Activated CD4-positive, alpha-beta T cell treated with anti-CD3 and anti-CD28 coated beads, Interleukin-2, amount 10 ng/mL, durations not matched to agents 7 days and 5 days (primary cell): ENCODE measurements around the gene GYG2. TPM values are rescaled to one million over a fixed set of nuclear protein-coding genes. Genes with fewer than 3 reads are reported as not detected.

Experiments
- CTCF ChIA-PET: fragments of 350-600 bp; sonication (Branson Sonifier 250); formaldehyde crosslinking; loops from one replicate; lab custom pipeline; 2021; ENCODE audit warnings: antibody characterized with exemption; lab: Charles Lee
- POLR2A ChIA-PET: fragments of 350-600 bp; sonication (Branson Sonifier 250); formaldehyde crosslinking; loops from one replicate; lab custom pipeline; 2021; ENCODE audit warnings: antibody characterized with exemption; lab: Charles Lee
- DNase-seq: peaks from one replicate; pipeline ENCODE4 v3.0.0-alpha.2; 2020
- H3K27ac Mint-ChIP-seq: one replicate; pipeline ENCODE4 v1.8.0; 2021; ENCODE audit warnings: mild to moderate bottlenecking, moderate library complexity, mixed read lengths
- H3K27me3 Mint-ChIP-seq: one replicate; pipeline ENCODE4 v1.8.0; 2021; ENCODE audit warnings: mixed read lengths
- H3K36me3 Mint-ChIP-seq: one replicate; pipeline ENCODE4 v1.8.0; 2021; ENCODE audit warnings: low read depth, mixed read lengths
- H3K4me1 Mint-ChIP-seq: one replicate; pipeline ENCODE4 v1.8.0; 2021; ENCODE audit warnings: mixed read lengths
- H3K4me3 Mint-ChIP-seq: one replicate; pipeline ENCODE4 v1.8.0; 2021; ENCODE audit warnings: mild to moderate bottlenecking, moderate library complexity, mixed read lengths
- H3K9me3 Mint-ChIP-seq: one replicate; pipeline ENCODE4 v1.8.0; 2021; ENCODE audit warnings: mixed read lengths
- total RNA-seq, 2 experiments: library from RNA; stranded (reverse); gene quantifications; one replicate each; pipeline ENCODE4 v1.2.3, GENCODE V29; 2021

GYG2 gene
- total RNA-seq, 2 experiments from 2014 or later: not detected

GRCh38 chrX:2859197-2859797, 30.6 kb downstream of the GYG2 start:
- Mint-ChIP-seq H3K4me1 (no peaks in the 10 kb centered on the region), H3K4me3 (no peak overlapping the region), H3K36me3 (no peaks in the 10 kb centered on the region), H3K9me3 (no peaks in the 10 kb centered on the region), H3K27me3 (no peaks in the 10 kb centered on the region), H3K27ac (no peak overlapping the region)
- ChIA-PET POLR2A (no interaction called here), CTCF (no interaction called here)
- DNase-seq: no peak

- no peaks in the 10 kb centered on the region for H3K27me3 Mint-ChIP-seq
- no peak for DNase-seq
- H3K4me1 Mint-ChIP-seq: no peaks in the 10 kb centered on the region
- H3K4me3 Mint-ChIP-seq: no peak overlapping the region
- CTCF ChIA-PET: no interaction called here
- no peaks in the 10 kb centered on the region for H3K36me3 Mint-ChIP-seq
- H3K9me3 Mint-ChIP-seq: no peaks in the 10 kb centered on the region
- POLR2A ChIA-PET: no interaction called here
- H3K27ac Mint-ChIP-seq: no peak overlapping the region
Observed at GRCh38 chrX:2862404-2862803, 33.7 kb downstream of the GYG2 start.

- no peak for DNase-seq
- no peaks in the 10 kb centered on the region for H3K4me1 Mint-ChIP-seq
- no peaks in the 10 kb centered on the region for H3K27me3 Mint-ChIP-seq
- POLR2A ChIA-PET: no interaction called here
- H3K4me3 Mint-ChIP-seq: no peak overlapping the region
- H3K36me3 Mint-ChIP-seq: no peaks in the 10 kb centered on the region
- H3K27ac Mint-ChIP-seq: no peak overlapping the region
- H3K9me3 Mint-ChIP-seq: no peaks in the 10 kb centered on the region
- CTCF ChIA-PET: no interaction called here
Observed at GRCh38 chrX:2863646-2864045, 34.9 kb downstream of the GYG2 start.

- H3K4me3 Mint-ChIP-seq: no peak overlapping the region
- H3K27me3 Mint-ChIP-seq: no peaks in the 10 kb centered on the region
- ChIA-PET POLR2A (no interaction called here), CTCF (no interaction called here)
- no peaks in the 10 kb centered on the region for H3K9me3 Mint-ChIP-seq
- no peak for DNase-seq
- H3K27ac Mint-ChIP-seq: no peak overlapping the region
- H3K4me1 Mint-ChIP-seq: no peaks in the 10 kb centered on the region
- H3K36me3 Mint-ChIP-seq: no peaks in the 10 kb centered on the region
Observed at GRCh38 chrX:2867206-2867605, 38.5 kb downstream of the GYG2 start.

GRCh38 chrX:2870650-2871049, 41.9 kb downstream of the GYG2 start:
- no peaks in the 10 kb centered on the region for H3K36me3 Mint-ChIP-seq
- CTCF ChIA-PET: no interaction called here
- POLR2A ChIA-PET: no interaction called here
- no peaks in the 10 kb centered on the region for H3K27me3 Mint-ChIP-seq
- no peak overlapping the region for H3K27ac Mint-ChIP-seq
- no peak for DNase-seq
- H3K4me1 Mint-ChIP-seq: peaks cover 2% of the 10 kb centered on the region
- H3K4me3 Mint-ChIP-seq: no peak overlapping the region
- no peaks in the 10 kb centered on the region for H3K9me3 Mint-ChIP-seq

- Mint-ChIP-seq H3K27me3 (no peaks in the 10 kb centered on the region), H3K4me1 (peaks cover 2% of the 10 kb centered on the region), H3K27ac (no peak overlapping the region), H3K4me3 (no peak overlapping the region), H3K9me3 (no peaks in the 10 kb centered on the region), H3K36me3 (no peaks in the 10 kb centered on the region)
- no peak for DNase-seq
- CTCF ChIA-PET: no interaction called here
- POLR2A ChIA-PET: no interaction called here
Observed at GRCh38 chrX:2871831-2872230, 43.1 kb downstream of the GYG2 start.

- Mint-ChIP-seq H3K4me3 (no peak overlapping the region), H3K4me1 (peaks cover 2% of the 10 kb centered on the region), H3K36me3 (no peaks in the 10 kb centered on the region), H3K27me3 (no peaks in the 10 kb centered on the region), H3K9me3 (no peaks in the 10 kb centered on the region), H3K27ac (no peak overlapping the region)
- ChIA-PET POLR2A (no interaction called here), CTCF (no interaction called here)
- DNase-seq: no peak
Observed at GRCh38 chrX:2872671-2873277, 44.0 kb downstream of the GYG2 start.

GRCh38 chrX:2874222-2875135, 45.7 kb downstream of the GYG2 start:
- H3K27ac Mint-ChIP-seq: no peak overlapping the region
- H3K9me3 Mint-ChIP-seq: no peaks in the 10 kb centered on the region
- peaks cover 2% of the 10 kb centered on the region for H3K4me1 Mint-ChIP-seq
- ChIA-PET CTCF (no interaction called here), POLR2A (no interaction called here)
- H3K4me3 Mint-ChIP-seq: no peak overlapping the region
- no peaks in the 10 kb centered on the region for H3K36me3 Mint-ChIP-seq
- DNase-seq: no peak
- no peaks in the 10 kb centered on the region for H3K27me3 Mint-ChIP-seq

GRCh38 chrX:2875136-2875481, 46.4 kb downstream of the GYG2 start:
- peaks cover 2% of the 10 kb centered on the region for H3K4me1 Mint-ChIP-seq
- H3K27ac Mint-ChIP-seq: no peak overlapping the region
- H3K4me3 Mint-ChIP-seq: no peak overlapping the region
- no peaks in the 10 kb centered on the region for H3K36me3 Mint-ChIP-seq
- CTCF ChIA-PET: interaction anchor here (0.7 kb wide), 1 partner anchor 169 kb away, joined by 6 read pairs; no protein-coding TSS in a partner anchor
- H3K27me3 Mint-ChIP-seq: no peaks in the 10 kb centered on the region
- no peak for DNase-seq
- no peaks in the 10 kb centered on the region for H3K9me3 Mint-ChIP-seq
- POLR2A ChIA-PET: no interaction called here

- POLR2A ChIA-PET: no interaction called here
- H3K4me1 Mint-ChIP-seq: peaks cover 2% of the 10 kb centered on the region
Observed at GRCh38 chrX:2875798-2876399, 47.2 kb downstream of the GYG2 start.

GRCh38 chrX:2878563-2878962, 49.8 kb downstream of the GYG2 start:
- H3K36me3 Mint-ChIP-seq: no peaks in the 10 kb centered on the region
- POLR2A ChIA-PET: no interaction called here

More at GRCh38 chrX:2875798-2876399, 47.2 kb downstream of the GYG2 start:
- no peaks in the 10 kb centered on the region for H3K9me3 Mint-ChIP-seq
- H3K27me3 Mint-ChIP-seq: no peaks in the 10 kb centered on the region
- DNase-seq: no peak
- CTCF ChIA-PET: interaction anchor here (0.7 kb wide), 1 partner anchor 168 kb away, joined by 6 read pairs; no protein-coding TSS in a partner anchor
- no peaks in the 10 kb centered on the region for H3K36me3 Mint-ChIP-seq
- no peak overlapping the region for H3K27ac Mint-ChIP-seq
- H3K4me3 Mint-ChIP-seq: no peak overlapping the region

GRCh38 chrX:2879670-2880069, 50.9 kb downstream of the GYG2 start:
- H3K4me3 Mint-ChIP-seq: no peak overlapping the region
- H3K36me3 Mint-ChIP-seq: no peaks in the 10 kb centered on the region
- no peaks in the 10 kb centered on the region for H3K4me1 Mint-ChIP-seq
- no peak overlapping the region for H3K27ac Mint-ChIP-seq
- CTCF ChIA-PET: no interaction called here
- POLR2A ChIA-PET: no interaction called here
- no peaks in the 10 kb centered on the region for H3K9me3 Mint-ChIP-seq
- DNase-seq: no peak
- H3K27me3 Mint-ChIP-seq: no peaks in the 10 kb centered on the region

More at GRCh38 chrX:2878563-2878962, 49.8 kb downstream of the GYG2 start:
- CTCF ChIA-PET: no interaction called here
- no peak overlapping the region for H3K27ac Mint-ChIP-seq
- H3K4me1 Mint-ChIP-seq: peaks cover 2% of the 10 kb centered on the region
- no peak overlapping the region for H3K4me3 Mint-ChIP-seq
- H3K27me3 Mint-ChIP-seq: no peaks in the 10 kb centered on the region
- H3K9me3 Mint-ChIP-seq: no peaks in the 10 kb centered on the region
- no peak for DNase-seq

GRCh38 chrX:2883770-2884169, 55.0 kb downstream of the GYG2 start:
- no peak for DNase-seq
- CTCF ChIA-PET: no interaction called here
- no peak overlapping the region for H3K4me3 Mint-ChIP-seq

More at GRCh38 chrX:2883770-2884169, 55.0 kb downstream of the GYG2 start:
- Mint-ChIP-seq H3K27ac (no peak overlapping the region), H3K36me3 (no peaks in the 10 kb centered on the region), H3K27me3 (peaks cover under 1% of the 10 kb centered on the region), H3K9me3 (no peaks in the 10 kb centered on the region), H3K4me1 (no peaks in the 10 kb centered on the region)
- POLR2A ChIA-PET: no interaction called here
